DOHH2 (cell line): ENCODE data around the gene ADAM19.

Source experiments
- H3F3A ChIP-seq: fragments of 200-600 bp; sonication (generic), shearing (Covaris generic); 2 replicates; pipeline ENCODE4 v1.6.0; 2016; ENCODE audit warnings: antibody characterized with exemption, mild to moderate bottlenecking; ENCODE audit not compliant: control insufficient read depth, insufficient read depth
- H3K27ac ChIP-seq: fragments of 200-600 bp; sonication (generic); 2 replicates; pipeline ENCODE4 v1.5.1; 2014; ENCODE audit warnings: low read depth, mild to moderate bottlenecking, low read length, moderate library complexity
- H3K27me3 ChIP-seq: fragments of 200-600 bp; sonication (generic); 2 replicates; pipeline ENCODE4 v1.6.1; 2014; ENCODE audit warnings: mild to moderate bottlenecking, low read length, mixed read lengths; ENCODE audit not compliant: control insufficient read depth
- H3K36me3 ChIP-seq: fragments of 200-600 bp; sonication (generic); 2 replicates; pipeline ENCODE4 v1.6.1; 2014; ENCODE audit warnings: mild to moderate bottlenecking, low read length, moderate library complexity, mixed read lengths; ENCODE audit not compliant: control insufficient read depth
- H3K4me1 ChIP-seq: fragments of 200-600 bp; sonication (generic); 2 replicates; pipeline ENCODE4 v1.6.1; 2014; ENCODE audit warnings: mild to moderate bottlenecking, low read length, mixed read lengths; ENCODE audit not compliant: control insufficient read depth
- H3K4me2 ChIP-seq: fragments of 200-600 bp; sonication (generic); 2 replicates; pipeline ENCODE4 v1.6.0; 2014; ENCODE audit warnings: mild to moderate bottlenecking, low read length, moderate library complexity
- H3K4me3 ChIP-seq: fragments of 200-600 bp; sonication (generic); 2 replicates; pipeline ENCODE4 v1.5.1; 2014; ENCODE audit warnings: mild to moderate bottlenecking, low read length, mixed read lengths
- H3K79me2 ChIP-seq: fragments of 200-600 bp; sonication (generic); 2 replicates; pipeline ENCODE4 v1.6.1; 2014; ENCODE audit warnings: mild to moderate bottlenecking, low read length, mixed read lengths; ENCODE audit not compliant: control insufficient read depth
- H3K9me2 ChIP-seq: fragments of 200-600 bp; sonication (generic); replicated peaks from 2 replicates; pipeline ENCODE4 v1.6.1; 2014; ENCODE audit warnings: mild to moderate bottlenecking, low read length, mixed read lengths; ENCODE audit not compliant: control insufficient read depth
- H3K9me3 ChIP-seq: fragments of 200-600 bp; sonication (generic); 2 replicates; pipeline ENCODE4 v1.6.1; 2014; ENCODE audit warnings: antibody characterized with exemption, low read length, mixed read lengths; ENCODE audit not compliant: control insufficient read depth, insufficient read depth
- H4K20me1 ChIP-seq: fragments of 200-600 bp; sonication (generic); 2 replicates; pipeline ENCODE4 v1.6.0; 2014; ENCODE audit warnings: low read depth, mild to moderate bottlenecking, antibody characterized with exemption, low read length, moderate library complexity; ENCODE audit not compliant: control insufficient read depth, insufficient read depth
- EZH2phosphoT487 ChIP-seq: fragments of 200-600 bp; sonication (generic); IDR thresholded peaks from 2 replicates; pipeline ENCODE4 v1.6.1; 2017; ENCODE audit warnings: borderline replicate concordance, mild to moderate bottlenecking, antibody characterized with exemption, low read length, moderate library complexity, mixed read lengths
- TF ChIP-seq, protein P1 (sequence below): fragments of 200-600 bp; sonication (generic); IDR thresholded peaks from one replicate; pipeline ENCODE4 v1.5.1; 2014; ENCODE audit warnings: antibody characterized with exemption, mild to moderate bottlenecking, low read depth, low read length; ENCODE audit not compliant: poor library complexity, severe bottlenecking

The ADAM19 gene

DNA sequence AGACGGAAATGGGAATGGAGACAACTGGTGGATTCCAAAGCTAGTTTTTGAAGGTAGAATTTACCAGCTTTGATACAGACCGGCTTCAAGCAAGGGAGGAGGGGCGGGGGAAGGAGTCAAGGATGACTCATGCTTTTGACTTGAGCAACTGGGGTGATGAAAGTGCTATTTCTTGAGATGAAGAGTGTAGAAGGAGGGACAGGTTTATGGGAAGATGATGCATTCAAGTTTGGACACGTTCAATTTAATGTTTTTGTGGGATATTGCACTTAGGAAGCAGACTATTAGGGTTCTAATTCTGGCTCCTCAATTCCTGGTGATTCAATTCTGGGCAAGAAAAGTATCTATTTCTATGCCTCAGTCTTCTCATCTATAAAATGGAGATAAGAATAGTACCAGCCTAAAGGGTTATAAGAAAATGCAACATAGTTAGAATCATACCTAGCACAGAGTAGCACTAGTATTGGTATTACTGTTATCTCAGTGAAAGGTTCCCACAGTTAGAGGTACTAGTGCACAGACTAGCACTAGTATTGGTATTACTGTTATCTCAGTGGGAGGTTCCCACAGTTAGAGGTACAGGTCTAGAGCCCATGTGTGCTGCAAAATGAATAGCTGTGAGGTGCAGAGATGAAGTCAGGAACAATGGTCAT, 110.9 kb downstream of the ADAM19 start:
- Histone ChIP-seq H3K4me3 (no peak overlapping the region), H3K4me2 (no peak overlapping the region)

DNA sequence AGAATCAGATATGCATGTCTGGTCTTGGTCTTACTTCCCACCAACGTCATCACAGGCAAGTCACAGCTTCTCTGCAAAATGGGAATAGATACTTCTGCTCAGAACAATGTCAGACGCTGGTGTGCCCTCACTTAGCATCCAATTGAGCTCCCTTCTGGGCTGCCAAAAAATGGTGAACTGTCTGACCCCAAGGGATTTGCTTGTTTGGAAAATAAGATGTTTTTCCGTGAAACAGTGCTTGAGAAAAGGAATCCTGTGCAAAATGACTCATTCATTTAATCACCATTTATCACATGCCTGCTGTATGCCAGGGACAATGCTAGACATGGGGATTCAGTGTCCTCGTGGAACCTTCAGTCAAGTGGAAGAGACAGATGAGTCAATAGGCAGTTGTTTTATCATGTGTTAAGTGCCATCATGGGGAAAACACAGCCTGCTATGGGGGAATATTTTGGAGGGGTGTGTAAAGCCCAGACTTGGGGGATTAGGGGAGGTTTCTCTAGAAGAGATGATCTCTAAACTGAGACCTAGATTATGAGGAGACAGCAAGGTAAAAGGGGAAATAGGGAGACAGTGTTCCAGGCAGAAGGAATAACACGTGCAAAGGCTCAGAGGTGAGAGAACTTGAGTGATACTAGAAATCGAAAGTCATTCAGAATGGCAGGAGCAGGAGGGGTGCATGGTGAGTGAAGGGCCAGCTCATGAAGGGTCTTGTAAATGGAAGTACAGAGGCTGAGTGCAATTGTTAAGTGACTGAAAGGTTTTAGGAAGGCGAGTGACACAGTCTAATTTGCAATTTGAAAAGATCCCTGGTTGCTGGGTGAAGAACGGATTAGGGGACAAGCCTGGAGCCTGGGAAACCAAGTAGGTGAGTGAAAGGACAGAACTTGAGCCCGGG, 111.7 kb downstream of the ADAM19 start:
- Histone ChIP-seq H3K27me3 (peaks cover 11% of the 10 kb centered on the region), H3K4me3 (no peak overlapping the region), H3K36me3 (no peaks in the 10 kb centered on the region), H4K20me1 (no peaks in the 10 kb centered on the region), H3K4me1 (peaks cover 24% of the 10 kb centered on the region), H3K9me2 (no peaks in the 10 kb centered on the region), H3K9me3 (no peaks in the 10 kb centered on the region), H3K27ac (no peak overlapping the region), H3K4me2 (no peak overlapping the region), H3K79me2 (no peaks in the 10 kb centered on the region), H3F3A (no peaks in the 10 kb centered on the region)
- TF ChIP-seq EZH2phosphoT487 = no peak
- TF ChIP-seq, protein P1, sequence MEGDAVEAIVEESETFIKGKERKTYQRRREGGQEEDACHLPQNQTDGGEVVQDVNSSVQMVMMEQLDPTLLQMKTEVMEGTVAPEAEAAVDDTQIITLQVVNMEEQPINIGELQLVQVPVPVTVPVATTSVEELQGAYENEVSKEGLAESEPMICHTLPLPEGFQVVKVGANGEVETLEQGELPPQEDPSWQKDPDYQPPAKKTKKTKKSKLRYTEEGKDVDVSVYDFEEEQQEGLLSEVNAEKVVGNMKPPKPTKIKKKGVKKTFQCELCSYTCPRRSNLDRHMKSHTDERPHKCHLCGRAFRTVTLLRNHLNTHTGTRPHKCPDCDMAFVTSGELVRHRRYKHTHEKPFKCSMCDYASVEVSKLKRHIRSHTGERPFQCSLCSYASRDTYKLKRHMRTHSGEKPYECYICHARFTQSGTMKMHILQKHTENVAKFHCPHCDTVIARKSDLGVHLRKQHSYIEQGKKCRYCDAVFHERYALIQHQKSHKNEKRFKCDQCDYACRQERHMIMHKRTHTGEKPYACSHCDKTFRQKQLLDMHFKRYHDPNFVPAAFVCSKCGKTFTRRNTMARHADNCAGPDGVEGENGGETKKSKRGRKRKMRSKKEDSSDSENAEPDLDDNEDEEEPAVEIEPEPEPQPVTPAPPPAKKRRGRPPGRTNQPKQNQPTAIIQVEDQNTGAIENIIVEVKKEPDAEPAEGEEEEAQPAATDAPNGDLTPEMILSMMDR = no peak

More for the DNA sequence above, 110.9 kb downstream of the ADAM19 start:
- Histone ChIP-seq H3K27ac (no peak overlapping the region), H3K79me2 (no peaks in the 10 kb centered on the region), H3F3A (no peaks in the 10 kb centered on the region), H4K20me1 (no peaks in the 10 kb centered on the region), H3K9me3 (no peaks in the 10 kb centered on the region), H3K9me2 (no peaks in the 10 kb centered on the region), H3K27me3 (peaks cover 11% of the 10 kb centered on the region), H3K4me1 (peaks cover 16% of the 10 kb centered on the region), H3K36me3 (no peaks in the 10 kb centered on the region)
- no peak for TF ChIP-seq EZH2phosphoT487
- TF ChIP-seq, protein P1 = no peak

DNA sequence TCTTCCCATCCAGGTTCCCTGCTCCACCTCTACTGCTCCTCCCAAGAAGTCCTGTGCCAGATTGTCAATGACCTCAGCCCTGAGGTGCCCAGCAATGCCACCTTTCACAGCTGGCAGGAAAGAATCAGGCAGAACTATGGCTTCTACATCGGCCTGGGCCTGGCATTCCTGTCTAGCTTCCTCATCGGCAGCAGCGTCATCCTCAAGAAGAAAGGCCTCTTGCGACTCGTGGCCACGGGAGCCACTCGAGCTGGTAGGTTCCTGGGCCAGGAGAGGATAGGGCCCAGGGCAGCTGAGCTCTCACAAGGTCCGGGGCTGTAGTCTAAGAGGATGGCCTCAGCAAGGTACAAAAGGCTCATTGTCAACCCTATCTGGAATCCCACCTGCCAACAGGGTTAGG, 112.5 kb downstream of the ADAM19 start:
- Histone ChIP-seq H4K20me1 (no peaks in the 10 kb centered on the region), H3K27me3 (peaks cover 11% of the 10 kb centered on the region), H3K27ac (no peak overlapping the region), H3F3A (0 out of 2 replicates have a peak, but pooled peaks cover 5% of the 10 kb centered on the region), H3K36me3 (no peaks in the 10 kb centered on the region), H3K4me1 (peaks cover 32% of the 10 kb centered on the region), H3K4me2 (no peak overlapping the region), H3K9me2 (no peaks in the 10 kb centered on the region), H3K9me3 (no peaks in the 10 kb centered on the region), H3K4me3 (no peak overlapping the region), H3K79me2 (no peaks in the 10 kb centered on the region)
- TF ChIP-seq, protein P1 = no peak
- no peak for TF ChIP-seq EZH2phosphoT487
